Stimulated activated CD4-positive, alpha-beta T cell treated with anti-CD3 and anti-CD28 coated beads, TNF-alpha, amount 100 ng/mL, for 1 hour (primary cell): ENCODE data around the gene OAS3.
"Not testable (repeated sequence)": the region's sequence is repeated elsewhere in the genome, so short reads cannot be mapped to it uniquely, and the experiment has no call there.

Experiments used
- DNase-seq, 3 donors: peaks; one replicate each; pipeline ENCODE4 v3.0.0-alpha.2; 2020; ENCODE audit warnings: low read depth in 3 of 3, low spot score in 1 of 3

The OAS3 gene

DNA sequence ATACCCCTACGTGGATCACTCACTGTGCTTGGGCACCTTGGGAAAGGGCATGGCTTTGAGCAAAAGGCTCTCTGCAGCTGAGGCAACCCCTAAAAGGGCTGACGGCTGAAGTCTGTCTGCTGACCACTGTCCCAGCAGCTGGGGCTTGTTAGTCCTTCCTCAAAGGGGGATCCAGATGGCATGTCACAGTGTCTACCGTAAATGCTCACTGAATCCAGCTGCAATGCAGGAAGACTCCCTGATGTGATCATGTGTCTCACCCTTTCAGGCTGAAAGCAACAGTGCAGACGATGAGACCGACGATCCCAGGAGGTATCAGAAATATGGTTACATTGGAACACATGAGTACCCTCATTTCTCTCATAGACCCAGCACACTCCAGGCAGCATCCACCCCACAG, 19.2 kb upstream of the OAS3 start:
- no peak for DNase-seq

DNA sequence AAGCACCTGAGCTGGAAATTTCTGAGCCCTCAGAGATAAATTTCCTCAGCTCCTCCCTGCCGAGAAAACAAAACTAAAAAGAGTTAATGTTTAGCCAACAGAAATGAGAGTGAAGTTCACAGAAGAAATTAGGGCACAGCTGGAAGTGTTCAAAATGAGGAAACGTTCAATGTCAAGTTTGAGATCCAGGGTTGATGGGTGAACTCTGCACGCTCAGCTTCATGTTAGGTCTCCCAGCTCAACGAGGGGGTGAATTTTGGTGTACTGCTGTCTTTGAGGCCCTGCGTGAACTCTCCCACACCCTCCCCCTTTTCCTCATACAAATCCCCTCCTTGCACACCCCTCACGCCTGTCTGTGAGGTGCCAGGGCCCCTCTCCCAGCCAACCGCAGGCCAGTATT, 13.3 kb upstream of the OAS3 start:
- DNase-seq, result no peak

DNA sequence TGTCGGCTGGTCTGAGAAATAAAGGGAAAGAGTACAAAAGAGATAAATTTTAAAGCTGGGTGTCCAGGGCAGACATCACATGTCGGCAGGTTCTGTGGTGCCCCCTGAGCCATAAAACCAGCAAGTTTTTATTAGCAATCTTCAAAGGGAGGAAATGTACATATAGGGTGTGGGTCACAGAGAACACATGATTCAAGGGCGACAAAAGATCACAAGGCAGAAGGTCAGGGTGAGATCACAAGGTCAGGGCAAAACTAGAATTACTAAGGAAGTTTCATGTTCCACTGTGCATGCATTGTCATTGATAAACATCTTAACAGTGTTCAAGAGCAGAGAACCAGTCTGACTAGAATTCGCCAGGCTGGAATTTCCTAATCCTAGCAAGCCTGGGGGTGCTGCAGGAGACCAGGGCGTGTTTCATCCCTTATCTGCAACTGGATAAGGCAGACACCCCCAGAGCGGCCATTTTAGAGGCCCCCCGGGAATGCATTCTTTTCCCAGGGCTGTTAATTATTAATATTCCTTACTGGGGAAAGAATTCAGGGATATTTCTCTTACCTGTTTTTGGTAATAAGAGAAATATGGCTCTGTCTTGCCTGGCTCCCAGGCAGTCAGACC, 11.7 kb upstream of the OAS3 start:
- not testable (repeated sequence) for DNase-seq

DNA sequence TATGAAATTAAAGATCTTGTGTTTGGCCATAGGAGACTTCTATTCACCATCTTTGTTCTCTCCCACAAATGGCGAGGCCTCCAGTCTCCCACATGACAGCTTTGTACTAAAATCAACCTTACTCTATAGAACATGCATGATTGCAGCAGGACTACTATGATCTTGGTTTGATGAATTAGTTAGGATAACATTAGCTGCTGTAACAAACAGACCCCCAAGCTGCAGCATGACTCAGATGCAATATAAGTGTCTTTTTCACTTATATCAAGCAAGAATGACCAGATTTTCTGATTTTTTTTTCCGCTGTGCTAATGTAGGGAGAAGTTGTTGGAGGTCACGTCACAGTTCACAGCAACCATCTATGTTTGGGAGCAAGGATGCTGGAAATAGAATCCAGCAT, 10.8 kb upstream of the OAS3 start:
- DNase-seq, result no peak

DNA sequence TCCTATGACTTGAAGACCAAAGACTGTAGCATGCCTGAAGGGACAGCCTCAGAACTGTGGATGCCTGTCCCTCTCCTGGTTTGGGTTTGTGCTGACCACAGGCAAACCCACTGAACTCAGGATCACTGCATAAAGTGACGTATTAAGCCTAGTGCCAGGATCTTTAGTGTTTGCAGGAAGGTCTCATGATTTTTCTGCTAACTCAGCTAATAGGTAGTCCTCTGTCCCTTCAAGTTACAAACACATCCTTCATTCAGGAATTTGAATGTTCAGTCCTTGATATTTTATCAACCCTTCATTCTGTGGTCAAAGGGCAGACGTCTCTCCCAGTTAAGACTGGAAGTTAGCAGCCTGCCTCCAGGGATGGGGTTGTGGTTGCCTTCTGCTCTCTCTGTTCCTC, 10.3 kb upstream of the OAS3 start:
- DNase-seq, result no peak

DNA sequence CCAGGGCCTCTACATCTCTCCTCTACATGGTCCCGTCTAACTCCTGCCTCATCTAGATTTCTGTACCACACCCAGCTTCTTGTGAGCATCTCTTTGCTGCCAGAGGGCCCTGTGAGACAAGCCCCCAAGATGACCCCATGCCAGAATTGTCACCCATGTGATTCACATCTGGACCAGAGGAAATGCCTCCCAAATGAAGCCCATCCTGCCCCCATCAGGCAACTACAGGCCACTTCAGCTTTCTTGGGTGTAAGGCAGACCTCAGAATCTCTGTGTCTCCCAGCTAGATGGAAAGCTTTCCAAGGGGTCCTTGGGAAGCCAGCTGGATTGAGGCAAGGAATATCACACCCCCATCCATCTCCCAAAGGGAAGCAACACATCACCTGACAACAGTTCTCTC, 9.3 kb upstream of the OAS3 start:
- no peak for DNase-seq

DNA sequence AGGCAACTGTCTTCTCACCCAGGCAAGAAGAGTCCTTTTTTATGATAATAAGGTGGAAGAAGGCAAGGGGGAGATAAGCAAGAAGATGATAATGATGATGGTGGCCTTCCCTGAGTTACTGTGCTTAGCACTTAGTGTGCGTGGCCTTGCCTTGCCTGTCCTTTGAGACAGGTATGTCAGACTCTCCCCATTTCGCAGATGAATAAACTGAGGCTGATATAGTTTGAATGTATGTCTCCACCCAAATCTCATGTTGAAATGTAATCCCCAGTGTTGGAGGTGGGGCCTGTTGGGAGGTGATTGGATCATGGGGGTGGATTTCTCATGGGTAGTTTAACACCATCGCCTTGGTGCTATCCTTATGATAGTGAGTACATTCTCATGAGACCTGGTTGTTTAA, 8.6 kb upstream of the OAS3 start:
- no peak for DNase-seq

DNA sequence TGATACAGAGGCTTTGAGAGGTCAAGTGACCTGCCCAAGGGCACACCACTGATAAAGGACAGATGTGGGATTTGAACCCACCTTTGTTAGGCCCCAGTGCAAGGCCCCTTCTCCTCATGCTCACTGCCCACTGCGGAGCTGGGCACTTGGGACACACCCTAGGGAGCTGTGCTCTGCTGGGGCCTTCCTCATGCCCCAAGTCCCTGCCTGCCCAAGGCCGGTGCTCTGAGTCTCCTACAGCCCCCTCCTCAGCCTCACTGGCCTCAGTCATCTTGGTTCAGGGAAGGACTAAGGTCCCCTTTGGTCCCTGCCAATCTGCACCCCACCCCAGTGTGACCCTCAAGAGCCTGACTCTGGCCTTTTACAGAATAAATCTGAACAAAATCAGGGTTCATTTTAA, 7.9 kb upstream of the OAS3 start:
- DNase-seq, result no peak

DNA sequence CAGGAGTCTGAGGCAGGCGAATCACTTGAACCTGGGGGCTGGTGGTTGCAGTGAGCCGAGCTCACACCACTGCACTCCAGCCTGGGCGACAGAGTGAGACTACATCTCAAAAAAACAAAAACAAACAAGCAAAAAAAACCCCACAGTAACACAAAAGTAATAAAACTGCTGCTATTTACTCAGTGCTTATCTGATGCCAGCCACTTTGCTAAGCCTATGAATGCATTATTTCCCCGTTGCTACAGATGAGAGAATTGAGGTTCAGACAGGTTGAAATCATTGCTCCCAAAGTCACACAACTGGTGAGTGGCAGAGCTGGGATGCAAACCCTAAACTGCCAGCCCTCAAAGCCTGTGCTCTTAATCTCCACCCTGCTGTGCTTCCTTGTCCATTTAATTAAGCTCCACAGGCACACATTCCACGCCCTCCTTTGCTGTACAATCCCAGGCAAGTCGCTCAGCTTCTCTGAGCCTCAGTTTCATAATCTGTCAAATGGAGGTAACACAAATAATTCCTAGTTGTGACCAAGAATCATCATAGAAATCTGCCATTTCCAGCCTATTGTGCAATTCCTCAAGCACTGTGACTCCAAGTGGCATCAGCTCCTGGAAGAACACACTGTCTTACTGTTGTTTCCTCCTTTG, 5.7 kb upstream of the OAS3 start:
- no peak for DNase-seq

DNA sequence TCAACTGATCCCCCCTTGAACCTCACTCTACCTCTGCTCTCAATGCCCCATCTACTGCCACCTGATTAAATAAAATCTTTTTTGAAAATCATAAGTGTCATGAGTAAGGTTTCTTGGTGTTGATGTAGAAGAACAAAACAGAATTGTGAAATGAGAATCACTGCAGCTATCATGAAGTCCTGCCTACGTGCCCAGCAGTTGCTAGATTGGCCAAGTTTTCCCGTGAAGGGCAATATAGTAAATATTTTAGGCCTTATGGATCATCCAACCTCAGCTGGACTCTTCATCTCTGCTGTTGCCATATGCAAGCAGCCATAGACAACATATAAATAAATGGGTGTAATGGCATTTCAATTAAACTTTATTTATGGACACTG, 5.2 kb upstream of the OAS3 start:
- DNase-seq, result no peak

DNA sequence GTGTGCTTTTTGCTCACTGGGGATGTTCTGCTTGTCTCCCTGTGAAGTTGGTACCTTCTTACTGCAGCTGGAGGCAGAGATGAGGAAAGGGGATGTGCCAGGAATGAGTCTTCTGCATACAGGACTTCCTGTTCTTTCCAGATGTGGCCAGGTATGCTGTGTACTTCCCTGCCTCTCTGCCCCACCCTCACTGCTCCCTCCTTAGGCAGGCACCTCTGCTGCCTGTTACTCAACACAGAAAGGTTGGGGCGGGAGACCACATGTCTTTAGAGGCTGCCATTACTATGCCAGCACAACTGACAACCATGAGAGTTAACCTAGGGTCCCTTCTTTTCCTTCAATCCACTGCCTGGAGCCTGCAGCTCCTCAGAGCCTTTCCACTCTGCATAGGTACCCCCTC, 2.0 kb upstream of the OAS3 start:
- no peak for DNase-seq

DNA sequence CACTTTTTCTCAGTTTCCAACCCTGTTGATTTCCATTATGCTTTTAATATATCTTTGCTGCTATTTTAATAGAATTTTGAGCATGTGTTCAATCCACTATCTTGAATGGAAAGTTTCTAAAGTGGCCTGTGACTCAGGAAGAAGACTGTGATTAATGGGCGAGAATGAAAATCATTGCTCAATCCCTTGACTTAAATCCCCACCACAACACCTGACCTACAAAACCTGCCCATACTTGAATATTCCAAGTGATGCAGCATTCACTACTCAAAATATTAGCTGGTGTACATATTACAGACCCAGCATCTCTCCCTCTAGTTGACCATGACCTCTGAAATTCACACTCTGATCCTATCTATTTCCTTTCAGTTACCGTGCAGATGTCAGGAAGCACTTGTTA, 1.3 kb upstream of the OAS3 start:
- DNase-seq, result no peak

DNA sequence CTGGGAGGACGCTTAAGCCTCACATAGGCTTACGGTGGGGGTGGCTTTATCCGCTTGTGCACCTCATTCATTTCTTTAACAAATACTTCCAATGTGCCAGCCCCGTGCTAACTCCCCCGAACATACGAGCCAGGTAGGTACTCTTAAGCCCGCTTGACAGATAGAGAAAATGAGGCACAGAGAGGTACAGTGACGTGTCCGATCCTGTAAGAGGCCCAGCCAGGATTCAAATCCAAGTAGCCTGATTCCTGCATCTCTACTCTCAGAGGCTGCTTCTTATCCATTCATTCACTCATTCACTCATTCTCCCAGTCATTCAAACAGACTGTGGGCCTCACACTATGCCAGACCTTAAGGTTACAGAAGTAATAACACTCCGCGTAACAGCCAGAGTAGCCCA, 477 bp downstream of the OAS3 start:
- DNase-seq, result no peak

DNA sequence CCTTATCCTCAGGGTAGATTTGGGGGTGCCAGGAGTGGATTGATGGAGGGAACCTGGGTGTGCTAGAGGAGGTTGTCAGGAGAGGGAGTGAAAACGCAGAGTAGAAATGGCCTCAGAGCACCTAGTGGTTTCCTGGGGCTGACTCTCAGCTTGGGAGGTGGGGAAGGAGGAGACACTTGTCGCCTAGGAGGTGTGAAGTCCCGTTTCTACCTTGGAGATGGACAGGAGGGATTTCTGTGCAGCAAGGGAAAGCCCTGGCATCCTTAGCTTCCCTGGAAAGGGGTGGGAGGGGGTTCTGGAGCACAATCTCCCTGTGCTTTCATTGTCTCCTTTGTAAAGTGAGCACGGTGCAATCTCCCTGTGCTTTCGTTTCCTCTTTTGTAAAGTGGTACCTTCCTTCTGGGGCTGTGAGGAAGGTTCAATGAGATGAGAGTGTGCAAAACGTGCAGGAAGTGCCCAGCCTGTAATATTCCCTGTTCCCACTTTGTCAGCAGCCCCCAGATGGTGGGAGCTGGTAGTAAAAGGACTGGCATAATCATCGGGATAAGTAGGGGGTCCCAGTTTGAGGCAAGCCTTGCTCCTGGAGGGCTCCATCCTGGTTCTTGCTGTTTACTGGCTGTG, 1.6 kb downstream of the OAS3 start:
- no peak for DNase-seq

DNA sequence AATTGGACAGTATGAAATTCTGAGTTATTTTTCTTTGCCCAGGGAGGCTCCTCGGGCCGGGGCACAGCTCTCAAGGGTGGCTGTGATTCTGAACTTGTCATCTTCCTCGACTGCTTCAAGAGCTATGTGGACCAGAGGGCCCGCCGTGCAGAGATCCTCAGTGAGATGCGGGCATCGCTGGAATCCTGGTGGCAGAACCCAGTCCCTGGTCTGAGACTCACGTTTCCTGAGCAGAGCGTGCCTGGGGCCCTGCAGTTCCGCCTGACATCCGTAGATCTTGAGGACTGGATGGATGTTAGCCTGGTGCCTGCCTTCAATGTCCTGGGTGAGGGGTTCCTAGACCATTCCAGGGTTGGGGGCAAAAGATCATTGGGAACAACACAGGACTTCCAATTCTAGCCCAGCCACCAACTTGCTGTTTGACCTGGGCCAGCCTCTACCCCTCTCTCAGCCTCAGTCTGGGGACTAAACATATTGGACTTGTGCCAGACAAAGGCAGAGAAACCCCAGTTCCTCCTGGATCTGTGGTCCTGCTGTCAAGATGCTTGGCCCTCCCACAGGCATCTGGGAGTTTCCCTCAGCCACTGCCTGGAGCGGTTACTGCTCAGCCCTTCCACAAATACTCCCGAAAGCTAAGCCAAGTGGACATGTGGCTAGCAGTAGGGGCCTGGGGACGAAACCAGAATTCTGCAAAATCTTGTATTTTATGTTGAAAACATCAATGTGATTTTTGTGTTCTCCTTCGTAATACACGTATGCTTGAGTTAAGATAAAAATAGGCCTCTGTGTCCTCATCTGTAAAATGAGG, 3.5 kb downstream of the OAS3 start:
- no peak for DNase-seq

DNA sequence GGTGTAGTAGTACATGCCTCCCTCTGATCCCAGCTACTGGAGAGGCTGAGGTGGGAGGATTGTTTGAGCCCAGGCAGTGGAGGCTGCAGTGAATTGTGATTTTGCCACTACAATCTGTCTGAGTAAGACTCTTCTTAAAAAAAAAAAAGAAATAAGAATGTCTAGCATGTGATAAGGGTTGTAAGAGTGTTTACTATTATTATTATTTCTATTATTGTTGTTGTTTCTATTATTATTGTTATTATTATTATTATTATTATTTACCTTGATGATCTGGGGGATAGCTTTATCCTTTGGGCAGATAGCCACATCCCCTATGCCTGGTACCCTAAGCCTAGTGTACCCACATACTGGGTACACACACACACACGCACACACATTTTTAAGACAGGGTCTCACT, 4.3 kb downstream of the OAS3 start:
- DNase-seq, result no peak

DNA sequence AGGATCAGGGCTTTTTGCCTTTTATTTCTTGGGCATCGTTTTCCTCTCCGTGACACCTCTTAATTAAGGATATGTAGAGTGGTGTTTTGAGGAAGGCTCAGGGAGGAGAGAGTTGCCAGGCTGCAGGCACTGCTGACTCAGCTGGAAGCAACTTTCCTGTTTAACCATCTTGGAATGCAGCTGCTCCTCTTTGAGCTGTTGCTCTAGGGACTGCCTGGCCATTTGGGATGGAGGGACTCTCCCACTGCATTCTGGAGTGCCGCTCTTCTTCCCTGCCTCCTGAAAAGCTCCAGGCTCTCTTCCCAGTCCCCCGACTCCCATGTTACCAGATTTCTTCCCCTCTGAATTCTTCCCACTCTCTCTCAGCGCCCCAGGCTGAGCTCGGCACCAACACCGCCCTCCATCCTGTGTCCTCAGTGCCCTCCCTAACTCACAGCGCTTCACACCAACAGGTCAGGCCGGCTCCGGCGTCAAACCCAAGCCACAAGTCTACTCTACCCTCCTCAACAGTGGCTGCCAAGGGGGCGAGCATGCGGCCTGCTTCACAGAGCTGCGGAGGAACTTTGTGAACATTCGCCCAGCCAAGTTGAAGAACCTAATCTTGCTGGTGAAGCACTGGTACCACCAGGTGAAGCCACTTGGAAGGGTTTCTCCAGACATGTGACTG, 5.9 kb downstream of the OAS3 start:
- DNase-seq, result no peak

DNA sequence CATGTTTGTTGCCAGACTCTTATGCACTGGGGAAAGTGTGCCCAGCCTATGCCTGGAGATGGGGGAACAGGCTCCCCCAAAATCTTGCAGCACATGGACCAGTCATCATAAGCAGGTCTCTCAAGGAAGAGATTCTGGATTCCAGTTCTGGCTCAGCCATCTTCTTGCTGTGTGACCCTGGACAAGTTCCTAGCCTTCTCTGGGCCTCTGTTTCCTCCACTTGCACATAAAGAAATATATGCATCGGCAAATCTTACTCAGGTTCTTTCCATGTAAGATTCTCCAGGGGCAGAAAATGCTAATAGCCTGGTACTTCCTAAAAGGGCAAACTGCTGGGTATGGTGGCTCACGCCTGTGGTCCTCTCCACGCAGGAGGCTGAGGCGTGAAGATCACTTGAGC, 7.2 kb downstream of the OAS3 start:
- DNase-seq, result no peak

DNA sequence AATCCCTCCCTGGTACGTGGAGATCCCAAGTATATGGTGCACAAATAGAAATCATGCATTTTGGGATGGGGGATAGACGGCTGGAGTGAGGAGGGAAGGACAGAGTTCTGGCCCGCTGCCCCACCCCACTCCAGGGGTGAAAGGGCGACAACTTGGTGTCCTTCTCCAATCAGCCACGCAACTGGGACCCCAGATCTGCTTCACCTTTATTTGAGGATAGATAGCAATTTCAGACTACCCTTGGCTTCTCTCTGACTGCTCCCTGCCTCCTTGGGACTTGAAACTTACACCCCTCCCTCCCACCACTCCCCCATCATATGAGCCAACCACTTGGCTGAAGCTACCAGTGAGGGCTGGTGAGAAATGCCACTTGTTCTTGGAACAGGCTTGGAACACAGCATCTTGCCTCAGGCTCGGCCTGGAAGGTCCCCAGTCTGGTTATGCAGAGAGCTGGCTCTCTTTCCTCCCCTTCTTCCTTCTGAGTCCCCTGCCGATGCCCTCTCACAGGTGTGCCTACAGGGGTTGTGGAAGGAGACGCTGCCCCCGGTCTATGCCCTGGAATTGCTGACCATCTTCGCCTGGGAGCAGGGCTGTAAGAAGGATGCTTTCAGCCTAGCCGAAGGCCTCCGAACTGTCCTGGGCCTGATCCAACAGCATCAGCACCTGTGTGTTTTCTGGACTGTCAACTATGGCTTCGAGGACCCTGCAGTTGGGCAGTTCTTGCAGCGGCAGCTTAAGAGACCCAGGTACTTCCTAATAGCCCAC, 8.1 kb downstream of the OAS3 start:
- no peak for DNase-seq

DNA sequence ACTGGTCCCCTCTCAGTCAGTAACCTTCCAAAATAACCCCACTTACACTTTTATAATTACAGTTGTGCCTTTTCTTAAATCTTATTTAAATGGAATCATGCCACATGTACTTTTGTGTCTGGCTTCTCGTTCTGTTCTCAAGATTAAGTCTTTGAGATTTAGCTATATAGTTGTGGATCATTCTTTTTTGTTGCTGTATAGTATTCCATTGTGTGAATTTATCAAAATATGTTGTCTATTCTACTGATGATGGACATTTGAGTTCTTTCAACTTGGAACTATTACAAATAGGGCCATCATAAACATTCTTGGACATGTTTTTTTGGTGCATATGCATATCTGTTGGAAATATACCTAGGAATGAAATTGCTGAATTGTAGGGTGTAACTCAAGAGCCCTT, 9.0 kb downstream of the OAS3 start:
- no peak for DNase-seq

DNA sequence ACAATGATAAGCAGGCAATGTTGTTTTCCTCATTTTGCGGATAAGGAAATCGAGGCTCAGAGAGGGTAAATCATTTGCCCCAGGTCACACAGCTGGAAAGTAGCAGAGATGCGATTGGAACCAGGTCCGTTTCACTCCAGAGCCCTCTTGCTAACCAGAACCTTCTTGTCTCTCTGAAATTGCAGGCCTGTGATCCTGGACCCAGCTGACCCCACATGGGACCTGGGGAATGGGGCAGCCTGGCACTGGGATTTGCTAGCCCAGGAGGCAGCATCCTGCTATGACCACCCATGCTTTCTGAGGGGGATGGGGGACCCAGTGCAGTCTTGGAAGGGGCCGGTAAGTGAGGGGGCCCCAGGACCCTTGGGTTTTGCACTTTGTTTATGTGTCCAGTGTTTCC, 9.5 kb downstream of the OAS3 start:
- DNase-seq, result no peak
